HepG2 (cell line): ENCODE results near the gene BLVRB. TPM values are rescaled to one million over a fixed set of nuclear protein-coding genes. Genes with fewer than 3 reads are reported as not detected.

ENCODE experiments used
- ARNT ChIP-seq: fragments of 450-650 bp; IDR thresholded peaks from 2 replicates; pipeline ENCODE4 v1.6.1; 2017
- ETV5 ChIP-seq: IDR thresholded peaks from 2 replicates; pipeline ENCODE4 v1.6.1; 2018; ENCODE audit warnings: missing biosample characterization, missing genetic modification reagents, inconsistent platforms, borderline replicate concordance
- HCFC1 ChIP-seq: fragments of 150-350 bp; IDR thresholded peaks from 2 replicates; pipeline ENCODE4 v1.6.1; 2014; ENCODE audit warnings: low read depth, low read length
- MIER2 ChIP-seq: IDR thresholded peaks from 2 replicates; pipeline ENCODE4 v1.6.1; 2016; ENCODE audit warnings: missing biosample characterization, missing genetic modification reagents
- MTF1 ChIP-seq: sonication (generic); formaldehyde crosslinking; IDR thresholded peaks from 2 replicates; pipeline ENCODE4 v1.5.0; 2020; ENCODE audit warnings: missing genetic modification reagents
- MYC ChIP-seq: sonication (generic); formaldehyde crosslinking; IDR thresholded peaks from 2 replicates; pipeline ENCODE4 v1.9.0; 2021; ENCODE audit warnings: missing genetic modification reagents, borderline replicate concordance
- ONECUT2 ChIP-seq: sonication (generic); formaldehyde crosslinking; IDR thresholded peaks from 2 replicates; pipeline ENCODE4 v1.4.0; 2020; ENCODE audit warnings: missing genetic modification reagents
- SALL1 ChIP-seq: sonication (generic); formaldehyde crosslinking; IDR thresholded peaks from 2 replicates; pipeline ENCODE4 v1.8.0; 2022; ENCODE audit warnings: mild to moderate bottlenecking, missing genetic modification reagents
- YEATS4 ChIP-seq: sonication (generic); formaldehyde crosslinking; IDR thresholded peaks from 2 replicates; pipeline ENCODE4 v1.4.0; 2020; ENCODE audit warnings: missing genetic modification reagents, borderline replicate concordance
- ZNF343 ChIP-seq: sonication (generic); formaldehyde crosslinking; IDR thresholded peaks from 2 replicates; pipeline ENCODE4 v1.4.0; 2020; ENCODE audit warnings: mild to moderate bottlenecking, missing genetic modification reagents
- ZNF598 ChIP-seq: sonication (generic); formaldehyde crosslinking; IDR thresholded peaks from 2 replicates; pipeline ENCODE4 v1.5.1; 2020; ENCODE audit warnings: mild to moderate bottlenecking, missing genetic modification reagents, borderline replicate concordance
- ZNF619 ChIP-seq: sonication (generic); formaldehyde crosslinking; IDR thresholded peaks from 2 replicates; pipeline ENCODE4 v1.4.0; 2020; ENCODE audit warnings: mild to moderate bottlenecking, missing genetic modification reagents
- ZNF761 ChIP-seq: sonication (generic); formaldehyde crosslinking; conservative IDR thresholded peaks from 2 replicates; pipeline ENCODE4 v1.4.0; 2020; ENCODE audit warnings: mild to moderate bottlenecking, missing genetic modification reagents
- ZNF772 ChIP-seq: sonication (generic); formaldehyde crosslinking; IDR thresholded peaks from 2 replicates; pipeline ENCODE4 v1.5.0; 2020; ENCODE audit warnings: mild to moderate bottlenecking, missing genetic modification reagents
- ZNF773 ChIP-seq: sonication (generic); formaldehyde crosslinking; IDR thresholded peaks from 2 replicates; pipeline ENCODE4 v1.4.0; 2020; ENCODE audit warnings: missing genetic modification reagents, borderline replicate concordance
- ZNF879 ChIP-seq: sonication (generic); formaldehyde crosslinking; IDR thresholded peaks from 2 replicates; pipeline ENCODE4 v1.8.1; 2023; ENCODE audit warnings: missing genetic modification reagents
- polyA plus RNA-seq, 8 experiments: library from polyadenylated mRNA; depleted of rRNA in 3 of 8; stranded (reverse) in 7 of 8; unstranded in 1 of 8; fragments of >200 nt; fragmentation: Illumina TruSeq in 4 of 8; extraction: Trizol in 4 of 8; gene quantifications; 2 replicates each; pipeline versions ENCODE4 v1.2.1 to v1.2.3, GENCODE V29; 2011 to 2016; ENCODE audit warnings: low read depth in 4 of 8, missing spikeins in 1 of 8, mixed read lengths in 1 of 8; ENCODE audit not compliant: insufficient read depth in 1 of 8
- total RNA-seq, 5 experiments: library from RNA; depleted of rRNA; stranded (reverse); fragments of >200 nt; fragmentation: Illumina TruSeq; extraction: Trizol; gene quantifications; 2 replicates each; pipeline ENCODE4 v1.2.3, GENCODE V29; 2016; ENCODE audit warnings: low read depth in 1 of 5
- TF ChIP-seq, protein P1 (sequence below), 2 experiments: fragments of 450-650 bp in 1 of 2; sonication (generic) in 1 of 2; formaldehyde crosslinking; IDR thresholded peaks; 2 replicates each; pipeline versions ENCODE4 v1.5.0 to v1.8.0; 2020 to 2022; ENCODE audit warnings: mild to moderate bottlenecking in 1 of 2, missing genetic modification reagents in 1 of 2
- TF ChIP-seq, protein P2 (sequence below): sonication (generic); formaldehyde crosslinking; IDR thresholded peaks from 2 replicates; pipeline ENCODE4 v1.4.0; 2020; ENCODE audit warnings: mild to moderate bottlenecking, missing genetic modification reagents, borderline replicate concordance
- TF ChIP-seq, protein P3 (sequence below): sonication (generic); formaldehyde crosslinking; IDR thresholded peaks from 2 replicates; pipeline ENCODE4 v1.4.0; 2020; ENCODE audit warnings: mild to moderate bottlenecking, low read depth, missing genetic modification reagents
- TF ChIP-seq, protein P4 (sequence below): IDR thresholded peaks from 2 replicates; pipeline ENCODE4 v1.6.1; 2018; ENCODE audit warnings: missing genetic modification reagents

Gene BLVRB
- total and polyA plus RNA-seq, 2 of the 13 experiments (the other 11 are each of a cell fraction or from before 2014, with no cell fraction given): 25.9 to 51.4 TPM

DNA sequence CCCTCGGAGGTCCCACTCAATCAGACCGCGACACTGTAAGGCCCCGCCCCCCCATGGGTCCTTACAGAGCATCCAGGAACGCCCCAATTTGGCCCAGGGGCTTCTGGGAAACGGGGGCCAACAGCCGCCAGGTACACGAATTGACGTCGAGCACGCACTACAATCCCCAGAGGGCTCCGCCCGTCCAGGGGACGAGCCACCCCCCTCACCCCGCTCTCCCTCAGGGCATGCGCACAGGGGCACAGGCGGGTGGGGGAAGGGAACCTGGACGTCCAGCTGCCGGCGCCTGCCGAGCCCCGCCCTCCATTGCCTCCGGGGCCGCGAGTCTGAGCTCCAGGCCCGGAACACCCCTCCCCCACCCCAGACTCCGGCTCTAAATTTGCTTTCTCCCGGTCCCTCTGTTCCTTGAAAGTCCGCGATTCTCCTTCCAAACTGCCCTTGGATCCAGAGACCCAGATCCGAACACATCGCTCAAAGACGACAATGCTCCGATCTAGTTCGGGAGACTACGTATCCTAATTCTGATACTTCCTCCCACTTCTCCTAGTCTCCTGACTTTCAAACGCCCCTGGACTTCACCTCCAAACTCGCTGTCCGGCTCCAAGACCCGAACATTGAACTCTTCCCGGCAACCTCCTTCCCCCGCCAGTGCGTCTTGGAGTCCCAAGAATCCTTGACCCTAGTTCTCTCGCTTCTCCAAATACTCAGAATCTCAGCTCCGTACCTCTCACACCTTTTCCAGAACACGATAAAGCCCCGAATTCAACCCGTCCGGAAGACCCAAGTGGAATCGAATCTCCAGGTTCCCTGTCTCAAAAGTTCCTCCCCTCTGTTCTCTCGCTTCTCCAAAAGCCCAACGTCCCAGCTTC lies 22.2 kb downstream of the BLVRB start (continued):
- TF ChIP-seq, protein P1, sequence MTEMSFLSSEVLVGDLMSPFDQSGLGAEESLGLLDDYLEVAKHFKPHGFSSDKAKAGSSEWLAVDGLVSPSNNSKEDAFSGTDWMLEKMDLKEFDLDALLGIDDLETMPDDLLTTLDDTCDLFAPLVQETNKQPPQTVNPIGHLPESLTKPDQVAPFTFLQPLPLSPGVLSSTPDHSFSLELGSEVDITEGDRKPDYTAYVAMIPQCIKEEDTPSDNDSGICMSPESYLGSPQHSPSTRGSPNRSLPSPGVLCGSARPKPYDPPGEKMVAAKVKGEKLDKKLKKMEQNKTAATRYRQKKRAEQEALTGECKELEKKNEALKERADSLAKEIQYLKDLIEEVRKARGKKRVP (CRISPR knock-in tag; IDR thresholded peaks at IDR 0.05): no peak
- TF ChIP-seq YEATS4: peak; percentile 86; the same call in 1 of the 2 replicates
- TF ChIP-seq MTF1 (CRISPR knock-in tag): no peak
- TF ChIP-seq, protein P2, sequence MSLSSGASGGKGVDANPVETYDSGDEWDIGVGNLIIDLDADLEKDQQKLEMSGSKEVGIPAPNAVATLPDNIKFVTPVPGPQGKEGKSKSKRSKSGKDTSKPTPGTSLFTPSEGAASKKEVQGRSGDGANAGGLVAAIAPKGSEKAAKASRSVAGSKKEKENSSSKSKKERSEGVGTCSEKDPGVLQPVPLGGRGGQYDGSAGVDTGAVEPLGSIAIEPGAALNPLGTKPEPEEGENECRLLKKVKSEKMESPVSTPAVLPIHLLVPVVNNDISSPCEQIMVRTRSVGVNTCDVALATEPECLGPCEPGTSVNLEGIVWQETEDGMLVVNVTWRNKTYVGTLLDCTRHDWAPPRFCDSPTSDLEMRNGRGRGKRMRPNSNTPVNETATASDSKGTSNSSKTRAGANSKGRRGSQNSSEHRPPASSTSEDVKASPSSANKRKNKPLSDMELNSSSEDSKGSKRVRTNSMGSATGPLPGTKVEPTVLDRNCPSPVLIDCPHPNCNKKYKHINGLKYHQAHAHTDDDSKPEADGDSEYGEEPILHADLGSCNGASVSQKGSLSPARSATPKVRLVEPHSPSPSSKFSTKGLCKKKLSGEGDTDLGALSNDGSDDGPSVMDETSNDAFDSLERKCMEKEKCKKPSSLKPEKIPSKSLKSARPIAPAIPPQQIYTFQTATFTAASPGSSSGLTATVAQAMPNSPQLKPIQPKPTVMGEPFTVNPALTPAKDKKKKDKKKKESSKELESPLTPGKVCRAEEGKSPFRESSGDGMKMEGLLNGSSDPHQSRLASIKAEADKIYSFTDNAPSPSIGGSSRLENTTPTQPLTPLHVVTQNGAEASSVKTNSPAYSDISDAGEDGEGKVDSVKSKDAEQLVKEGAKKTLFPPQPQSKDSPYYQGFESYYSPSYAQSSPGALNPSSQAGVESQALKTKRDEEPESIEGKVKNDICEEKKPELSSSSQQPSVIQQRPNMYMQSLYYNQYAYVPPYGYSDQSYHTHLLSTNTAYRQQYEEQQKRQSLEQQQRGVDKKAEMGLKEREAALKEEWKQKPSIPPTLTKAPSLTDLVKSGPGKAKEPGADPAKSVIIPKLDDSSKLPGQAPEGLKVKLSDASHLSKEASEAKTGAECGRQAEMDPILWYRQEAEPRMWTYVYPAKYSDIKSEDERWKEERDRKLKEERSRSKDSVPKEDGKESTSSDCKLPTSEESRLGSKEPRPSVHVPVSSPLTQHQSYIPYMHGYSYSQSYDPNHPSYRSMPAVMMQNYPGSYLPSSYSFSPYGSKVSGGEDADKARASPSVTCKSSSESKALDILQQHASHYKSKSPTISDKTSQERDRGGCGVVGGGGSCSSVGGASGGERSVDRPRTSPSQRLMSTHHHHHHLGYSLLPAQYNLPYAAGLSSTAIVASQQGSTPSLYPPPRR (CRISPR knock-in tag): no peak
- TF ChIP-seq ZNF598: no peak
- TF ChIP-seq ETV5 (CRISPR knock-in tag): 0 out of 2 replicates have a peak, but pooled peaks have one; percentile 39
- no peak for TF ChIP-seq ZNF619 (CRISPR knock-in tag)
- no peak for TF ChIP-seq ZNF772
- peak; percentile 76 for TF ChIP-seq MYC (CRISPR knock-in tag)
- TF ChIP-seq MIER2 (CRISPR knock-in tag): no peak
- TF ChIP-seq, protein P3, sequence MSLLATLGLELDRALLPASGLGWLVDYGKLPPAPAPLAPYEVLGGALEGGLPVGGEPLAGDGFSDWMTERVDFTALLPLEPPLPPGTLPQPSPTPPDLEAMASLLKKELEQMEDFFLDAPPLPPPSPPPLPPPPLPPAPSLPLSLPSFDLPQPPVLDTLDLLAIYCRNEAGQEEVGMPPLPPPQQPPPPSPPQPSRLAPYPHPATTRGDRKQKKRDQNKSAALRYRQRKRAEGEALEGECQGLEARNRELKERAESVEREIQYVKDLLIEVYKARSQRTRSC (CRISPR knock-in tag): no peak
- TF ChIP-seq ZNF879 (CRISPR knock-in tag): no peak
- no peak for TF ChIP-seq ONECUT2
- no peak for TF ChIP-seq ZNF343 (CRISPR knock-in tag)
- peak; percentile 86 for TF ChIP-seq HCFC1
- peak; percentile 60; the same call in 1 of the 2 replicates for TF ChIP-seq SALL1 (CRISPR knock-in tag)
- TF ChIP-seq ARNT: no peak
- TF ChIP-seq ZNF761 (CRISPR knock-in tag): no peak
- TF ChIP-seq, protein P4, sequence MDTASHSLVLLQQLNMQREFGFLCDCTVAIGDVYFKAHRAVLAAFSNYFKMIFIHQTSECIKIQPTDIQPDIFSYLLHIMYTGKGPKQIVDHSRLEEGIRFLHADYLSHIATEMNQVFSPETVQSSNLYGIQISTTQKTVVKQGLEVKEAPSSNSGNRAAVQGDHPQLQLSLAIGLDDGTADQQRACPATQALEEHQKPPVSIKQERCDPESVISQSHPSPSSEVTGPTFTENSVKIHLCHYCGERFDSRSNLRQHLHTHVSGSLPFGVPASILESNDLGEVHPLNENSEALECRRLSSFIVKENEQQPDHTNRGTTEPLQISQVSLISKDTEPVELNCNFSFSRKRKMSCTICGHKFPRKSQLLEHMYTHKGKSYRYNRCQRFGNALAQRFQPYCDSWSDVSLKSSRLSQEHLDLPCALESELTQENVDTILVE (CRISPR knock-in tag): peak; percentile 69; the same call in 1 of the 2 replicates
- TF ChIP-seq ZNF773 (CRISPR knock-in tag): 0 out of 2 replicates have a peak, but pooled peaks have one; percentile 31
